Keratinocyte (primary cell): Measurements from ENCODE around the gene RANBP17. TPM values are rescaled to one million over a fixed set of nuclear protein-coding genes. Genes with fewer than 3 reads are reported as not detected.

Experiments
- DNase-seq: peaks from one replicate; pipeline ENCODE4 v3.0.0-alpha.2; 2011; ENCODE audit warnings: low read depth, missing footprints, low spot score
- FAIRE-seq: peaks from 2 replicates; lab custom pipeline; 2011; peaks lifted over from hg19 to GRCh38; lab: Jason Lieb, UNC
- H2AFZ ChIP-seq: 2 replicates; pipeline ENCODE4 v1.6.0; 2012; ENCODE audit warnings: low read length, control low read depth, inconsistent platforms; ENCODE audit not compliant: control insufficient read depth
- H3K27ac ChIP-seq: 2 replicates; pipeline ENCODE4 v1.5.1; 2011; ENCODE audit warnings: low read length; ENCODE audit not compliant: control insufficient read depth, insufficient read depth
- H3K27me3 ChIP-seq: 3 replicates; pipeline ENCODE4 v1.6.0; 2011; ENCODE audit warnings: low read length; ENCODE audit not compliant: control insufficient read depth, insufficient read depth; ENCODE audit errors: extremely low read depth
- H3K36me3 ChIP-seq, 2 experiments: 2 replicates in 1 of 2; 3 replicates in 1 of 2; pipeline ENCODE4 v1.5.1; 2011; ENCODE audit warnings: low read length in 2 of 2, mild to moderate bottlenecking in 1 of 2; ENCODE audit not compliant: control insufficient read depth in 2 of 2, insufficient read depth in 2 of 2; ENCODE audit errors: extremely low read depth in 1 of 2
- H3K4me1 ChIP-seq: 3 replicates; pipeline ENCODE4 v1.5.1; 2011; ENCODE audit warnings: low read length; ENCODE audit not compliant: control insufficient read depth, insufficient read depth; ENCODE audit errors: extremely low read depth
- H3K4me2 ChIP-seq: 3 replicates; pipeline ENCODE4 v1.6.0; 2011; ENCODE audit warnings: low read depth, low read length; ENCODE audit not compliant: control insufficient read depth, insufficient read depth; ENCODE audit errors: extremely low read depth
- H3K4me3 ChIP-seq, 3 experiments: fragments of 200-600 bp in 1 of 3; sonication (generic) in 1 of 3; 2 replicates in 2 of 3; 3 replicates in 1 of 3; pipeline ENCODE4 v1.5.1; 2011 to 2016; ENCODE audit warnings: low read length in 3 of 3, mild to moderate bottlenecking in 3 of 3, control low read depth in 2 of 3, inconsistent platforms in 1 of 3, low read depth in 1 of 3, mixed read lengths in 1 of 3, mixed run types in 1 of 3, moderate library complexity in 1 of 3; ENCODE audit not compliant: control insufficient read depth in 2 of 3, insufficient read depth in 2 of 3; ENCODE audit errors: extremely low read depth in 1 of 3
- H3K79me2 ChIP-seq: 2 replicates; pipeline ENCODE4 v1.6.0; 2012; ENCODE audit warnings: low read length; ENCODE audit not compliant: control insufficient read depth, insufficient read depth
- H3K9ac ChIP-seq: 3 replicates; pipeline ENCODE4 v1.6.0; 2011; ENCODE audit warnings: low read length; ENCODE audit not compliant: control insufficient read depth, insufficient read depth; ENCODE audit errors: extremely low read depth
- H3K9me1 ChIP-seq: 3 replicates; pipeline ENCODE4 v1.6.0; 2011; ENCODE audit warnings: low read length; ENCODE audit not compliant: control insufficient read depth, insufficient read depth; ENCODE audit errors: extremely low read depth
- H3K9me3 ChIP-seq: 2 replicates; pipeline ENCODE4 v1.5.1; 2012; ENCODE audit warnings: low read depth, low read length; ENCODE audit not compliant: control insufficient read depth
- H4K20me1 ChIP-seq: 3 replicates; pipeline ENCODE4 v1.6.0; 2011; ENCODE audit warnings: low read length; ENCODE audit not compliant: control insufficient read depth, insufficient read depth; ENCODE audit errors: extremely low read depth
- CTCF ChIP-seq, 3 experiments: IDR thresholded peaks in 1 of 3; conservative IDR thresholded peaks in 1 of 3; optimal IDR thresholded peaks in 1 of 3; 2 replicates in 2 of 3; 3 replicates in 1 of 3; pipeline versions ENCODE3 to v1.5.1; 2011; ENCODE audit warnings: low read length in 3 of 3, mild to moderate bottlenecking in 3 of 3, moderate library complexity in 2 of 3, control low read depth in 1 of 3, inconsistent platforms in 1 of 3; ENCODE audit not compliant: insufficient read depth in 2 of 3; ENCODE audit errors: extremely low read depth in 1 of 3
- EZH2 ChIP-seq: IDR thresholded peaks from one replicate; pipeline ENCODE4 v1.6.1; 2012; ENCODE audit warnings: inconsistent platforms, mild to moderate bottlenecking, low read length, moderate library complexity
- dilution Hi-C: fragments of 300-500 bp; cut with MboI; formaldehyde crosslinking; loops from one replicate; pipeline ENCODE4 v1.7.0; 2020; ENCODE audit warnings: low sequenced_read_pairs; ENCODE audit not compliant: extremely low pct_ligation_motif_present
- polyA plus RNA-seq, 5 experiments: library from polyadenylated mRNA; depleted of rRNA in 3 of 5; stranded (reverse) in 3 of 5; stranded (forward) in 1 of 5; unstranded in 1 of 5; fragments of >200 nt; gene quantifications; 1 replicate in 1 of 5; 2 replicates in 3 of 5; 3 replicates in 1 of 5; pipeline versions ENCODE4 v1.2.1 to v1.2.3, GENCODE V29; 2011 to 2012; ENCODE audit warnings: missing spikeins in 2 of 5, low read depth in 1 of 5, low replicate concordance in 1 of 5

Gene RANBP17
- polyA plus RNA-seq, 1 donor (not counting 4 experiments of a cell fraction or from before 2014, with no cell fraction given): 0.97 TPM

GRCh38 chr5:171205375-171205774 lies 343.6 kb downstream of the RANBP17 start:
- FAIRE-seq: no peak
- H3K36me3 ChIP-seq: no peaks in the 10 kb centered on the region
- H3K27ac ChIP-seq: no peak overlapping the region
- H3K9me3 ChIP-seq: no peaks in the 10 kb centered on the region
- TF ChIP-seq CTCF (optimal IDR thresholded peaks at IDR 0.05 in 1 of 3, IDR thresholded peaks at IDR 0.05 in 1 of 3, conservative IDR thresholded peaks at IDR 0.05 in 1 of 3; ENCODE audit: extremely low read depth in 1 of 3, insufficient read depth in 2 of 3, low read length in 3 of 3) (no peak), EZH2 (no peak)
- dilution Hi-C loops: no loop called here
- no peak for DNase-seq
- no peaks in the 10 kb centered on the region for H3K27me3 ChIP-seq
- no peak overlapping the region for H3K4me2 ChIP-seq
- no peak overlapping the region for H2AFZ ChIP-seq
- no peaks in the 10 kb centered on the region for H3K9me1 ChIP-seq
- no peak overlapping the region for H3K4me3 ChIP-seq
- no peak overlapping the region for H3K9ac ChIP-seq
- no peaks in the 10 kb centered on the region for H3K4me1 ChIP-seq
- H4K20me1 ChIP-seq: no peaks in the 10 kb centered on the region
- H3K79me2 ChIP-seq: no peaks in the 10 kb centered on the region

- no peak for DNase-seq
- no peaks in the 10 kb centered on the region for H4K20me1 ChIP-seq
- no peak for FAIRE-seq
- no peak overlapping the region for H3K27ac ChIP-seq
- H3K36me3 ChIP-seq: no peaks in the 10 kb centered on the region
- H3K4me3 ChIP-seq: no peak overlapping the region
- H3K9ac ChIP-seq: no peak overlapping the region
- dilution Hi-C loops: no loop called here
- no peaks in the 10 kb centered on the region for H3K9me3 ChIP-seq
- H3K79me2 ChIP-seq: no peaks in the 10 kb centered on the region
- peak overlapping the region; percentile 41 for H2AFZ ChIP-seq
- no peaks in the 10 kb centered on the region for H3K9me1 ChIP-seq
- no peaks in the 10 kb centered on the region for H3K4me1 ChIP-seq
- H3K4me2 ChIP-seq: no peak overlapping the region
- no peaks in the 10 kb centered on the region for H3K27me3 ChIP-seq
- peak in 2 of 3 experiments; percentile 41 to 49 for TF ChIP-seq CTCF (optimal IDR thresholded peaks at IDR 0.05 in 1 of 3, IDR thresholded peaks at IDR 0.05 in 1 of 3, conservative IDR thresholded peaks at IDR 0.05 in 1 of 3; ENCODE audit: extremely low read depth in 1 of 3, insufficient read depth in 2 of 3, low read length in 3 of 3)
- no peak for TF ChIP-seq EZH2
Observed at GRCh38 chr5:171207256-171207847, 345.5 kb downstream of the RANBP17 start.
